Activated CD8-positive, alpha-beta memory T cell treated with anti-CD3 and anti-CD28 coated beads, Interleukin-2, amount 10 ng/mL, durations not matched to agents 7 days and 5 days (primary cell): ENCODE data around the gene DNAAF2. TPM values are rescaled to one million over a fixed set of nuclear protein-coding genes. Genes with fewer than 3 reads are reported as not detected.
"Not testable (repeated sequence)": the region's sequence is repeated elsewhere in the genome, so short reads cannot be mapped to it uniquely, and the experiment has no call there.

Experiments
- ATAC-seq: fragments of 150-1000 bp; cut with Tn5 transposase; one replicate; pipeline ENCODE4 v1.10.0; 2021; ENCODE audit warnings: moderate library complexity
- CTCF ChIA-PET: fragments of 350-600 bp; sonication (Branson Sonifier 250); formaldehyde crosslinking; loops from one replicate; lab custom pipeline; 2021; ENCODE audit warnings: antibody characterized with exemption; lab: Charles Lee
- DNase-seq: peaks from one replicate; pipeline ENCODE4 v3.0.0-alpha.2; 2020
- H3K27ac Mint-ChIP-seq: one replicate; pipeline ENCODE4 v1.8.0; 2021; ENCODE audit warnings: mild to moderate bottlenecking, mixed read lengths
- H3K27me3 Mint-ChIP-seq: one replicate; pipeline ENCODE4 v1.8.0; 2021; ENCODE audit warnings: mixed read lengths
- H3K36me3 Mint-ChIP-seq: one replicate; pipeline ENCODE4 v1.8.0; 2021; ENCODE audit warnings: mild to moderate bottlenecking, mixed read lengths
- H3K4me1 Mint-ChIP-seq: one replicate; pipeline ENCODE4 v1.8.0; 2021; ENCODE audit warnings: mixed read lengths
- H3K4me3 Mint-ChIP-seq: one replicate; pipeline ENCODE4 v1.8.0; 2021; ENCODE audit warnings: mild to moderate bottlenecking, moderate library complexity, mixed read lengths
- H3K9me3 Mint-ChIP-seq: one replicate; pipeline ENCODE4 v1.8.0; 2022; ENCODE audit warnings: low read depth, mixed read lengths
- total RNA-seq, 2 experiments: library from RNA; stranded (reverse); gene quantifications; one replicate each; pipeline ENCODE4 v1.2.3, GENCODE V29; 2021

Gene DNAAF2
- total RNA-seq, 2 experiments from 2014 or later, result 8.7 to 11.5 TPM

GRCh38 chr14:49586673-49587460 lies 48.2 kb downstream of the DNAAF2 start:
- H3K27ac Mint-ChIP-seq, result peak overlapping the region; percentile 99
- CTCF ChIA-PET, result interaction anchor here (1.0 to 4.6 kb wide), 16 partner anchors 10 to 275 kb away, joined by 3 to 78 read pairs (median 4); partner anchors contain the start of genes DNAAF2, LRR1, MGAT2 and RPL36AL
- no peaks in the 10 kb centered on the region for H3K9me3 Mint-ChIP-seq
- peaks cover 39% of the 10 kb centered on the region for H3K36me3 Mint-ChIP-seq
- ATAC-seq, result peak; percentile 26
- DNase-seq, result peak; percentile 78
- H3K4me1 Mint-ChIP-seq, result peaks cover 30% of the 10 kb centered on the region
- no peaks in the 10 kb centered on the region for H3K27me3 Mint-ChIP-seq
- H3K4me3 Mint-ChIP-seq, result peak overlapping the region; percentile 89

DNA sequence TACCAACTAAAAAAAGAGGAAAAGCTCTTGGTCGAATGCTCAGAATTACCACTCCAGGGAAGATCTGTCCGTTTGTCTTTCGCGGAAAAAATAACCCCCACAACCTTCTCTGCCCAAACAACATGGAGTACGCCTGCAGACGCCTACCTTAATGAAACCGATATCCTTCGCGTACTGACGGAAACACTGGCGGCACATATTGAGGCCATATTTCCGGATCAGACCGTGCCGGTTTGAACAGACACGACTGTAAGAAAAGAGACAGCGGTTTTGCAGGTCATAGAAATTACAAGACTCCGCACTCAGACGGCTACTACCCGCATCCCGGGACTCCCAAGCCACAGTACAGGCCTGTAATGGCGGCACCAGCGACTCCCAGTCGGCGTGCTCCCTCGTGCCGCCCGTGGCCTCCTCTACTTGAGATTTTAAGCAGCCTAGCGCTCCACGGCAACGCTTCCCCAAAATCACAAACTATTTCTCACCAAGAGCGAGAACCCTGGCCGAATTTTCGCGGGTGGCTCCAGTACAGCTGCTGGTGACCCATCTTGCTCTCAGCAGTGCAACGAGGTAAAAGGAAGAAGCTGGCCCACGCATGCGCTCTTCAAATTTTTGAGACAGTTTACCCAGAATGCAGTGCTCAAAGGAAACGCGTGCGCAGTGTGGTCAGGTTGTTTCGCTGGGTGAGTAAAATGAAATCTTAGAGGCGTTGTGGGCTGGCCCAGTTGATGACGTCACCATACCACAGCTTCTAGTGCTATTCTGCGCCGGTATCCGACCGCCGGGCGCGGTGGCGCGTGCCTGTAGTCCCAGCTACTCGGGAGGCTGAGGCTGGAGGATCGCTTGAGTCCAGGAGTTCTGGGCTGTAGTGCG lies 49.0 kb downstream of the DNAAF2 start, which contains the start of gene RPS29:
Gene RPS29, minus strand, starts transcription at position 578 of the 870 bp plus-strand sequence. Its CDS starts 34 bp downstream, at position 544.
- ATAC-seq (peak; percentile 87), DNase-seq (peak; percentile 99)
- H3K9me3 Mint-ChIP-seq, result no peaks in the 10 kb centered on the region
- no peaks in the 10 kb centered on the region for H3K27me3 Mint-ChIP-seq
- peaks cover 38% of the 10 kb centered on the region for H3K4me1 Mint-ChIP-seq
- H3K36me3 Mint-ChIP-seq, result peaks cover 46% of the 10 kb centered on the region
- CTCF ChIA-PET, result interaction anchor here (0.9 to 4.6 kb wide), 15 partner anchors 11 to 276 kb away, joined by 3 to 78 read pairs (median 4); partner anchors contain the start of genes DNAAF2, LRR1, MGAT2 and RPL36AL
- H3K4me3 Mint-ChIP-seq, result peak within 1 kb of the TSS; percentile 89
- peak within 1 kb of the TSS; percentile 99 for H3K27ac Mint-ChIP-seq

DNA sequence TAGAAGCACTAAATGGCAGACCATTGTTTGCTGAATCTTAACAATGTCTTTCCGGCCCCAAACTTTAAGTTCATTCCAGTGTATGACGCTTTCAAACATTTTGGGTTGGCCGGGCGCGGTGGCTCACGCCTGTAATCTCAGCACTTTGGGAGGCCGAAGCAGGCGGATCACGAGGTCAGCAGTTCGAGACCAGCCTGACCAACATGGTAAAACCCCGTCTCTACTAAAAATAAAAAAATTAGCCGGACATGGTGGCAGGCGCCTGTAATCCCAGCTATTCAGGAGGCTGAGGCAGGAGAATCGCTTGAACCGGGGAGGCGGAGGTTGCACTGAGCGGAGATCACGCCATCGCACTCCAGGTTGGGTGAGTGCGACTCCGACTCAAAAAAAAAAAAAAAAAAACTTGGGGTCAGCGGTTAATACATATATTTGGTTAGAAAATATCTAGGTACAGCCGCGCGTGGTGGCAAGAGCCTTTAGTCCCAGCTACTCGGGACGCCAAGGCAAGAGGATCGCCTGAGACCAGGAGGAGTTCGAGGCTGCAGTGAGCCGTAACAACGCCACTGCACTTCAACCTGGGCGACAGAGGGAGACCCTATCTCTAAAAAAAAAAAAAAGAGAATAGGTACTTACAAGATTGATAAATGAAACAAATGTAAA lies 49.9 kb downstream of the DNAAF2 start:
- H3K27me3 Mint-ChIP-seq, H3K9me3 Mint-ChIP-seq, ATAC-seq: not testable (repeated sequence)
- peak; percentile 48 for DNase-seq
- CTCF ChIA-PET, result interaction anchor here (0.7 to 4.6 kb wide), 5 partner anchors 12 to 124 kb away, joined by 3 to 78 read pairs (median 3); partner anchors contain the start of gene LRR1
- Mint-ChIP-seq H3K4me3 (peak overlapping the region; percentile 89), H3K36me3 (peaks cover 49% of the 10 kb centered on the region), H3K4me1 (peaks cover 41% of the 10 kb centered on the region), H3K27ac (peak overlapping the region; percentile 99)

GRCh38 chr14:49584058-49584457 lies 51.0 kb downstream of the DNAAF2 start:
- H3K9me3 Mint-ChIP-seq, result no peaks in the 10 kb centered on the region
- H3K4me3 Mint-ChIP-seq, result peak overlapping the region; percentile 89
- H3K4me1 Mint-ChIP-seq, result peaks cover 47% of the 10 kb centered on the region
- peaks cover 54% of the 10 kb centered on the region for H3K36me3 Mint-ChIP-seq
- DNase-seq (no peak), ATAC-seq (no peak)
- peak overlapping the region; percentile 99 for H3K27ac Mint-ChIP-seq
- no peaks in the 10 kb centered on the region for H3K27me3 Mint-ChIP-seq
- CTCF ChIA-PET, result interaction anchor here (0.7 kb wide), 1 partner anchor 37 kb away, joined by 3 read pairs; no protein-coding TSS in a partner anchor

- ATAC-seq, result no peak
- H3K9me3 Mint-ChIP-seq, result no peaks in the 10 kb centered on the region
- peaks cover 47% of the 10 kb centered on the region for H3K4me1 Mint-ChIP-seq
- peak overlapping the region; percentile 99 for H3K27ac Mint-ChIP-seq
- peak overlapping the region; percentile 89 for H3K4me3 Mint-ChIP-seq
- H3K27me3 Mint-ChIP-seq, result no peaks in the 10 kb centered on the region
- no peak for DNase-seq
- CTCF ChIA-PET, result interaction anchor here (0.7 to 1.2 kb wide), 2 partner anchors 15 to 38 kb away, joined by 3 read pairs; partner anchors contain the start of gene LRR1
- H3K36me3 Mint-ChIP-seq, result peaks cover 57% of the 10 kb centered on the region
Measured at GRCh38 chr14:49583629-49584028, 51.4 kb downstream of the DNAAF2 start.

DNA sequence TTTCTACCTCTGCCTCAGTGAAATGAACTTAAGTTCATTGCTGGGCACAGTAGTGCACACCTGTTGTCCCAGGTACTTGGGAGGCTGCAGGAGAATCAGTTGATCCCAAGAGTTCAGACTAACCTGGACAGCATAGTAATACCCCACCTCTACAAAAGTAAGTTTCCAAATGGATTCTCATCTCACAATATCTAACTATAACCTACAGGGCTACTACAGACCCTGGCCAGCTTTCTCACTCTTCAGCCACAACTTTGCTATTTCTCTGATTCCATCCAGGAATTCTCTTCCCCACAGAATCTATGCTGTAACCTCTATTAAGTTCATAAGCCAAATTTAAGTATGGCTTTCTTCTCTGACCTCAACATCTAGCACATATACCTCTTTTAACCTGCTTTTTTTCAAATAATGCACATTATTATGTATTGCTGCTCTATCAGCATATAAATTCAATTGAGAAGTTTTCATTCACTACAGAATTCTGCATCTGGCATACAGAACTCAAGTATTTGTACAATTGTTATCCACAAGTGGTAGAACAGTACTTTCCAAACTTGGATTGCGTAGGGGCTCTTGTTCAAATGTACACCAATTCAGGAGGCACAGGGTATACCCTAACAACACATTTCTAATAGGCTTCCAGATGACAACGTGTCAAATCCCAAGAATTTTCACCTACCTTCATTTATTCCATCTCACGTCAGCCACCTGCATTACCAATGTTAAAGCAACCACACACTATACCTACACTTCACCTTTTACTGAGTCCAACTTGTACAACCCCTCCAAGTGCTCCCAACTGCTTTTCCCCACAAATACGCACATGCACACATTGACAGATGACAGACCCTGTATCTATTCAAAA lies 52.7 kb downstream of the DNAAF2 start:
- Mint-ChIP-seq H3K27ac (peak overlapping the region; percentile 29), H3K27me3 (no peaks in the 10 kb centered on the region), H3K4me1 (peaks cover 49% of the 10 kb centered on the region), H3K9me3 (no peaks in the 10 kb centered on the region), H3K36me3 (peaks cover 65% of the 10 kb centered on the region), H3K4me3 (no peak overlapping the region)
- ATAC-seq, result no peak
- no peak for DNase-seq
- CTCF ChIA-PET, result interaction anchor here (0.5 to 1.2 kb wide), 3 partner anchors 17 to 121 kb away, joined by 3 to 4 read pairs (median 3); partner anchors contain the start of gene LRR1

GRCh38 chr14:49581209-49582112 lies 53.6 kb downstream of the DNAAF2 start:
- peaks cover 45% of the 10 kb centered on the region for H3K4me1 Mint-ChIP-seq
- ATAC-seq, result no peak
- CTCF ChIA-PET, result interaction anchor here (0.9 kb wide), 1 partner anchor 120 kb away, joined by 3 read pairs; no protein-coding TSS in a partner anchor
- H3K27me3 Mint-ChIP-seq, result no peaks in the 10 kb centered on the region
- DNase-seq, result no peak
- H3K36me3 Mint-ChIP-seq, result peaks cover 72% of the 10 kb centered on the region
- H3K9me3 Mint-ChIP-seq, result no peaks in the 10 kb centered on the region
- no peak overlapping the region for H3K4me3 Mint-ChIP-seq
- H3K27ac Mint-ChIP-seq, result peak overlapping the region; percentile 27

GRCh38 chr14:49579841-49580240 lies 55.2 kb downstream of the DNAAF2 start:
- peak overlapping the region; percentile 33 for H3K27ac Mint-ChIP-seq
- CTCF ChIA-PET, result interaction anchor here (1.2 kb wide), 1 partner anchor 42 kb away, joined by 3 read pairs; no protein-coding TSS in a partner anchor
- no peaks in the 10 kb centered on the region for H3K27me3 Mint-ChIP-seq
- DNase-seq (no peak), ATAC-seq (no peak)
- H3K4me3 Mint-ChIP-seq, result no peak overlapping the region
- no peaks in the 10 kb centered on the region for H3K9me3 Mint-ChIP-seq
- H3K36me3 Mint-ChIP-seq, result peaks cover 67% of the 10 kb centered on the region
- peaks cover 45% of the 10 kb centered on the region for H3K4me1 Mint-ChIP-seq

DNA sequence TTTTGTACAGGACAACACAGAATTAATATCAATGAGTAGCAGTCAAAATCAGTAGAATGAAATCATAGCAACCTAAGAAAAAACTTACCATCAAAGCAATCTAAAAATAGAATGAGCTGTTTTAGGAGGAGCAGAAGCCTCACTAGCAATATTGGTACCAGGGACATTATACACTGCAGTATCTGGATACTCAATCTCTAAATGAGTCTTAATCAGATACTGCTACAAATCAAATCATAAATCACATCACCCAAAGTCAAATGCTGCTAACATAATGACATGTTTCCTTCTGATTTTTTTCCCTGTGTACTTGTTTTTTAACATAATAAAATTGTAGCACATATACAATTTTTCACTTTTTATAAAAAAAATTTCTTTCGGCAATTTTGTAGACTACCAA lies 56.9 kb downstream of the DNAAF2 start:
- Mint-ChIP-seq H3K4me1 (peaks cover 34% of the 10 kb centered on the region), H3K27ac (no peak overlapping the region), H3K9me3 (no peaks in the 10 kb centered on the region), H3K36me3 (peaks cover 67% of the 10 kb centered on the region), H3K4me3 (no peak overlapping the region), H3K27me3 (no peaks in the 10 kb centered on the region)
- no peak for ATAC-seq
- CTCF ChIA-PET, result no interaction called here
- no peak for DNase-seq
